Epithelial cell of prostate (primary cell): ENCODE data around the gene COPZ1.

Source experiments
- DNase-seq: peaks from one replicate; pipeline ENCODE4 v3.0.0-alpha.2; 2011; ENCODE audit warnings: low read depth, low spot score
- H3K27ac ChIP-seq: fragments of 450-650 bp; 2 replicates; pipeline ENCODE4 v1.5.1; 2017; ENCODE audit warnings: mild to moderate bottlenecking

The COPZ1 gene

DNA sequence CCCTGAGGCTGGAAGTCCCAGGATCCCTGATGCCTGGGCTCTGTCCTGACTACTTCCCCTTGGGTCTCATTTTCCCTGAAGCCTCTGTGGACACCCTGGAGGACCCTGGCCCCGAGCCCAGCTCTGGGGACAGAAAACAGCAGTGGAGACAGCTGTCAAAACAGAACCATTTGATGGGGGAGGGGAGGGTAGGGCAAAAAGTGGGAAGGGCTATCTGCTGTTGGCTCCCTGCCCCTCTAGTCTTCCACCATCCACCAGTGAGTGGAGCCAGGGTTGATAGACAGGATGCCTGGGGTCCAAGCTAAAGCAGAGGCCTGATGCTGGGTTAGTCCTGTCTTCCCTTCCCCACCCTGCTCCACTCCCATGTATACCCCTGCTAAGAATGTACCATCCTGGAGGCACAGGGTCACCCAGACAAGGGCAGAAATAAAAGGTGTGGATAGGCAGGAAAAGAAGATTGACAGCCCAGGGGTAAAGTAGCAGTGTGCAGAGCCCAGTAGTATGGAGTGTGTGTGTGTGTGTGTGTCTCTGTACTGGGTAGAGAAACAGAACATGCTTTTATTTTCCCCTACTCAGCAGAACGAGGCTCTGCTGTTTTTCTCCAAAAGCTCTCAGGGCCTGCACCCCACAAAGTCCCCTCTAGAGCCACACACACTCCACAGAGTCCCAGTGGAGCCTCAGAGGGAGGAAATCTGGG lies 49.8 kb downstream of the COPZ1 start:
- no peak for DNase-seq
- H3K27ac ChIP-seq = peak overlapping the region; percentile 42

GRCh38 chr12:54375259-54375579 lies 50.3 kb downstream of the COPZ1 start:
- no peak for DNase-seq
- H3K27ac ChIP-seq = peak overlapping the region; percentile 42

- no peak overlapping the region for H3K27ac ChIP-seq
- DNase-seq = no peak
These were observed 51.7 kb downstream of the COPZ1 start for GRCh38 chr12:54376596-54376995.

- H3K27ac ChIP-seq = no peak overlapping the region
- DNase-seq = no peak
These were observed 52.1 kb downstream of the COPZ1 start for GRCh38 chr12:54377007-54377406.

- no peak overlapping the region for H3K27ac ChIP-seq
- no peak for DNase-seq
These were observed 53.0 kb downstream of the COPZ1 start for GRCh38 chr12:54377797-54378515.

DNA sequence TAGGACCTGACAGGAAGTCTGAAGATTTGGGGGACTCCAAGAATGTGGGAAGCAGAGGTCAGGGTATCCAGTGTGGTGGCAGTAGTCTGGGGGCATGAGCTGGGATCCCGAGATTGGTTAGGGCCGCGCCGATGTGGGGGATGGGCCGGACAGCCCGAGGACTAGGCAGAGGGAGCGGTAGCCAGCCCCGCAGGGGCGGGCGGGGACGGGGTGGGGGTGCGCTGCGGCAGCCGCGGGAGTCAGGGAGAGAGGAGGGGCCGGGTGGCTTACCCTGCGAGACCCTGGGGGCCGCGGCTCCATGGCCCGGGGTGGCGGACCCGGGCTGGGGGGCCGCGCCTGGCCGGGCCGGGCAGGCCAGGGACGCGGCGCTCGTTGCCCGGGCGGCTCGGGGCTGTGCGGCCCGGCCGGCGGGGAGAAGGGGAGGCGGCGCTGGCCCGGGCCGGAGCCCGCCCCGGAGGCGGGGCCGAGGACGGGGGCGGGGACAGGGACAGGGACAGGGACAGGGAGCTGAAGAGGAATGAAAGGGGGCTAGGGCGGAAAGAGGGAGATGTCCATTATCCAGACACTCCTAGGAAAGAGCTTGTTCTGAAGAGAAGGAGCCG lies 54.0 kb downstream of the COPZ1 start:
- DNase-seq = no peak
- no peak overlapping the region for H3K27ac ChIP-seq

- H3K27ac ChIP-seq = no peak overlapping the region
- no peak for DNase-seq
These were observed 54.7 kb downstream of the COPZ1 start for GRCh38 chr12:54379398-54380201.

DNA sequence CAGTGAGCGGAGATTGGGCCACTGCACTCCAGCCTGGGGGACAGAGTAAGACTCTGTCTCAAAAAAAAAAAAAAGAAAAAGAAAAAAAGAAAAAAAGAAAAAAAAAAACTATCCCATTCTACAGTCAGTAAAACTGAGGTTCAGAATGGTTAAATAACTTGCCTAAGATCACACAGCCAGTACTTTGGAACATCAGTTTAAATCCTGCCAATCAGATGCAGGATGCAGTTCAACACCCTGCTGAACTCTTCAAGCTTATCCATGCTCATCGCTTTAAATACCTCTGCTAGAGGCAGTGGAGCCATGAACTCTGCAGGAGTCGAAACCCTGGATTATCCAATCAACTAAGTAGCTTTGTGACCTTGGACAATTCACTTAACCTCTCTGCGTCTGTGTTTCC lies 56.2 kb downstream of the COPZ1 start:
- no peak for DNase-seq
- H3K27ac ChIP-seq = peak overlapping the region; percentile 90

- H3K27ac ChIP-seq = peak overlapping the region; percentile 90
These were observed 58.2 kb downstream of the COPZ1 start for GRCh38 chr12:54383041-54383609.

GRCh38 chr12:54384591-54385041 lies 59.7 kb downstream of the COPZ1 start, which contains the start of gene ZNF385A:
ZNF385A (minus strand) TSS chr12:54384733; CDS start chr12:54384514, 219 bp downstream.
- H3K27ac ChIP-seq = peak within 1 kb of the TSS; percentile 90

More at GRCh38 chr12:54383041-54383609, 58.2 kb downstream of the COPZ1 start:
- peak; percentile 98 for DNase-seq

DNA sequence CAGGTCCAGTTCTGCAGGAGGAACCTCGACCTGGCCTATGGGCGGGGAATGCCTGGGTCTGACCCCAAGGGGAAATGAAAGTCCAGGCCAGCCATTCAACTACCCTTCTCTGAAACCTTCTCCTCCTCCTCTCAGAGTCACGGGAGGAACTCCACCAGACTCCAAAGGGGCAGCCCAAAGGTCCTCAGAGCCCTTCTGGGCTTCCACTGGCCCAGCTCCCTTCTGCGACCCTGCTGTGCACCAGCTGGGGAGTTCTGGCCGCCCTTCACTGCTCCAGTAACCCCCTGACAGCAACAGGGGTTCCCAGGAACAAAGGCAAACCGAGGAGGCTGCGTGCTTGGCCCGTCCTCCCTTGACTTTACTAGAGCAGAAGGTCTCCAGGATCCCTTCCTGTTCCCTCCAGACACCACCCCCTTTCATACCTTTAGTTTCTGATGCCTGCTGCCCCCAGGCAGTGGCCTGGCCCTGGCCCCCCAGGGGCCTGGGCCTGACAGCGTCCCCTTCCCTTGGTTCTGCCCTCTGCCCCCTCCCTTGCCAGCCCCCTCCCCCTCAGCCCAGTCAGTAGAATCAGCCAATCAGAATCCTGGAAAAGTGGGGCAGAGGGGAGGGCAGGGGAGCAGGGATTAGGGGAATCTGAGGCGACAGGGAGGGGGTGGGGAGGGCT lies 60.5 kb downstream of the COPZ1 start:
- DNase-seq = no peak
- H3K27ac ChIP-seq = peak overlapping the region; percentile 90

More at GRCh38 chr12:54384591-54385041, 59.7 kb downstream of the COPZ1 start, which contains the start of gene ZNF385A:
- DNase-seq = no peak

GRCh38 chr12:54386403-54387113 lies 61.6 kb downstream of the COPZ1 start:
- DNase-seq = no peak
- H3K27ac ChIP-seq = peak overlapping the region; percentile 90

DNA sequence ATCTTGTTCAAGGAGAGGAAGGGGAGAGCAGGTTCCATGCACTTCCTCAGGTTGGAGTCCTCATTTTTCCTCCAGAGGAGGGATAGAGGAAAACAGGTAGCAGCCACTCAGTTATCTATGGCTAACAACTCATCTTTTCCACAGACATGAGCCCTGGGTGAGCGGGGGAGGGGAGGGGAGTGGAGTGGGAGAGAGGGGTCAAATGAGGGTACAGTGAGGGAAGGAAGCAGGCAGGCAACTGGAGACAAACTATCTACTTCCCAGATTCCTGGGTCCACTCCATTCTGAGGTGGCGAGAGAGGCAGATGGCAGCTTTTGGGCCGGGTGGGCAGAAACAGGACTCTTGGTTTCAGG lies 62.2 kb downstream of the COPZ1 start:
- peak overlapping the region; percentile 90 for H3K27ac ChIP-seq

GRCh38 chr12:54388237-54389133 lies 63.6 kb downstream of the COPZ1 start:
- peak overlapping the region; percentile 90 for H3K27ac ChIP-seq
- DNase-seq = no peak

More for the DNA sequence above, 62.2 kb downstream of the COPZ1 start:
- DNase-seq = no peak

- peak overlapping the region; percentile 90 for H3K27ac ChIP-seq
- no peak for DNase-seq
These were observed 64.2 kb downstream of the COPZ1 start for GRCh38 chr12:54389134-54389508.

GRCh38 chr12:54389607-54390175 lies 64.8 kb downstream of the COPZ1 start:
- DNase-seq = no peak
- peak overlapping the region; percentile 90 for H3K27ac ChIP-seq

- H3K27ac ChIP-seq = peak overlapping the region; percentile 90
These were observed 65.3 kb downstream of the COPZ1 start for GRCh38 chr12:54390176-54390667.

More at GRCh38 chr12:54390176-54390667, 65.3 kb downstream of the COPZ1 start:
- DNase-seq = peak; percentile 56
